ENCODE measurements around the gene PIGN. TPM values are rescaled to one million over a fixed set of nuclear protein-coding genes. Genes with fewer than 3 reads are reported as not detected.

Gene PIGN
- total and polyA plus RNA-seq, 2 of the 8 experiments (the other 6 are each of a cell fraction or from before 2014, with no cell fraction given) = 20.9 to 26.3 TPM

DNA sequence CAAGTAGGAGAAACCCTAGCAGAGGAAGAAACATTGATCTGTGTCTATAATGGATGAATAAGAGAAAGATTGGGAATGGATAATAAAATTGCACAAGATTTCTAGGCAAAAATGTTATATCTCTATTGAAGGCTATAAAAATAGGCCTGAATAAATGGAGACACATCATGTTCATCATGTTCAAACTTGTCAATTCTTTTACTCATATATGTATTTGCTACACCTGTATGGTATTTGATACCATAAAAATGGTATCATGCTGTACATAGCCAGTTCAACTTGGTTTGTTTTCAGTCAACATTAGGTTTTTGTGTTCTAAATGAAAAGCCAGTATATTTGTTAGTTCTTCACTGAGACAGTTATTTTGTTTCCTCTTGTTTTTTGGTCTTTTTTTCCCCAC is 161.9 kb downstream of the PIGN start:
- H4K20me1 ChIP-seq (replicated peaks in 1 of 2; ENCODE audit: control insufficient read depth in 1 of 2, insufficient read depth in 2 of 2, low read length in 2 of 2) = no peaks in the 10 kb centered on the region
- H3K4ac ChIP-seq (replicated peaks; ENCODE audit: insufficient read length, low read depth, low read length) = no peak overlapping the region
- no peak overlapping the region for H2AK5ac ChIP-seq (ENCODE audit: low read depth, low read length)
- no peak overlapping the region for H3K56ac ChIP-seq (replicated peaks; ENCODE audit: insufficient read length, low read depth, low read length)
- FAIRE-seq = no peak
- H4K8ac ChIP-seq (ENCODE audit: extremely low read depth, insufficient read depth, low read length) = no peak overlapping the region
- H4K5ac ChIP-seq (ENCODE audit: insufficient read length, low read depth, low read length) = no peak overlapping the region
- H3K18ac ChIP-seq (ENCODE audit: extremely low read depth, low read length) = no peak overlapping the region
- H2AFZ ChIP-seq (ENCODE audit: low read length) = no peak overlapping the region
- H3K4me2 ChIP-seq (ENCODE audit: insufficient read depth in 1 of 2, low read depth in 2 of 2, low read length in 2 of 2) = no peak overlapping the region
- H3K14ac ChIP-seq (ENCODE audit: insufficient read length) = no peak overlapping the region
- no peaks in the 10 kb centered on the region for H3K9me3 ChIP-seq (ENCODE audit: insufficient read depth in 2 of 2, low read depth in 1 of 2, low read length in 1 of 2)
- no peak overlapping the region for H2BK20ac ChIP-seq (ENCODE audit: low read length)
- TF ChIP-seq CREB1 (IDR thresholded peaks at IDR 0.05) (no peak), SRF (IDR thresholded peaks at IDR 0.05; ENCODE audit: low read depth, low read length) (no peak), POLR2AphosphoS5 (IDR thresholded peaks at IDR 0.05; ENCODE audit: low read depth, low read length) (no peak), ASH2L (IDR thresholded peaks at IDR 0.05; ENCODE audit: low read length) (no peak), CHD1 (IDR thresholded peaks at IDR 0.05; ENCODE audit: low read depth, low read length) (no peak)
- TF ChIP-seq, protein P1, sequence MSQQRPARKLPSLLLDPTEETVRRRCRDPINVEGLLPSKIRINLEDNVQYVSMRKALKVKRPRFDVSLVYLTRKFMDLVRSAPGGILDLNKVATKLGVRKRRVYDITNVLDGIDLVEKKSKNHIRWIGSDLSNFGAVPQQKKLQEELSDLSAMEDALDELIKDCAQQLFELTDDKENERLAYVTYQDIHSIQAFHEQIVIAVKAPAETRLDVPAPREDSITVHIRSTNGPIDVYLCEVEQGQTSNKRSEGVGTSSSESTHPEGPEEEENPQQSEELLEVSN (IDR thresholded peaks at IDR 0.05) = no peak
- no peaks in the 10 kb centered on the region for H3K79me1 ChIP-seq (ENCODE audit: low read depth, low read length)
- no peak for DNase-seq (ENCODE audit: low read depth in 1 of 2, low spot score in 2 of 2)
- no peak overlapping the region for H4K91ac ChIP-seq (replicated peaks; ENCODE audit: insufficient read length, low read length)
- no peak overlapping the region for H2BK120ac ChIP-seq (replicated peaks; ENCODE audit: low read depth, low read length)
- H3K79me2 ChIP-seq (ENCODE audit: control insufficient read depth in 1 of 2, insufficient read depth in 2 of 2, low read length in 2 of 2) = no peaks in the 10 kb centered on the region
- H3K4me3 ChIP-seq (ENCODE audit: extremely low read depth in 1 of 4, insufficient read depth in 2 of 4, low read depth in 3 of 4, low read length in 4 of 4) = no peak overlapping the region
- no peak overlapping the region for H2BK15ac ChIP-seq (ENCODE audit: low read length)
- no peaks in the 10 kb centered on the region for H3K23me2 ChIP-seq (ENCODE audit: low read depth, low read length)
- H2BK12ac ChIP-seq (ENCODE audit: low read depth, low read length) = no peak overlapping the region
- H3K27me3 ChIP-seq (replicated peaks in 1 of 4; ENCODE audit: control insufficient read depth in 3 of 4, extremely low read depth in 1 of 4, insufficient read depth in 3 of 4, low read length in 3 of 4) = peaks cover 0 to 1% (median 0%) of the 10 kb centered on the region in 4 experiments; a peak in 1 of 7 replicates
- ChIA-PET CTCF (ENCODE audit: partially characterized antibody) (no interaction called here), POLR2A (ENCODE audit: partially characterized antibody) (no interaction called here)
- H2BK5ac ChIP-seq (ENCODE audit: low read depth, low read length) = no peak overlapping the region
- H3K4me1 ChIP-seq (replicated peaks in 1 of 4; ENCODE audit: control insufficient read depth in 3 of 4, insufficient read depth in 4 of 4, low read length in 3 of 4) = peaks cover 3 to 12% (median 8%) of the 10 kb centered on the region in 4 experiments; a peak in 4 of 7 replicates
- no peak overlapping the region for H3K27ac ChIP-seq (ENCODE audit: low read depth, low read length)
- no peak overlapping the region for H3K23ac ChIP-seq (ENCODE audit: insufficient read length)
- no peaks in the 10 kb centered on the region for H3K36me3 ChIP-seq (ENCODE audit: control insufficient read depth in 2 of 4, insufficient read depth in 4 of 4, low read length in 3 of 4)
- H3K9ac ChIP-seq (replicated peaks in 1 of 4; ENCODE audit: extremely low read depth in 1 of 4, low read depth in 3 of 4, low read length in 3 of 4) = no peak overlapping the region

Data from H1 (cell line).